ENCODE data around the gene GRIN1. TPM values are rescaled to one million over a fixed set of nuclear protein-coding genes. Genes with fewer than 3 reads are reported as not detected.
A peak's percentile ranks its signal among the peaks of the same experiment; 100 is the strongest.

The GRIN1 gene
- total and polyA plus RNA-seq, 2 of the 13 experiments (the other 11 are each of a cell fraction or from before 2014, with no cell fraction given), result 0.13 TPM; not detected in 1

DNA sequence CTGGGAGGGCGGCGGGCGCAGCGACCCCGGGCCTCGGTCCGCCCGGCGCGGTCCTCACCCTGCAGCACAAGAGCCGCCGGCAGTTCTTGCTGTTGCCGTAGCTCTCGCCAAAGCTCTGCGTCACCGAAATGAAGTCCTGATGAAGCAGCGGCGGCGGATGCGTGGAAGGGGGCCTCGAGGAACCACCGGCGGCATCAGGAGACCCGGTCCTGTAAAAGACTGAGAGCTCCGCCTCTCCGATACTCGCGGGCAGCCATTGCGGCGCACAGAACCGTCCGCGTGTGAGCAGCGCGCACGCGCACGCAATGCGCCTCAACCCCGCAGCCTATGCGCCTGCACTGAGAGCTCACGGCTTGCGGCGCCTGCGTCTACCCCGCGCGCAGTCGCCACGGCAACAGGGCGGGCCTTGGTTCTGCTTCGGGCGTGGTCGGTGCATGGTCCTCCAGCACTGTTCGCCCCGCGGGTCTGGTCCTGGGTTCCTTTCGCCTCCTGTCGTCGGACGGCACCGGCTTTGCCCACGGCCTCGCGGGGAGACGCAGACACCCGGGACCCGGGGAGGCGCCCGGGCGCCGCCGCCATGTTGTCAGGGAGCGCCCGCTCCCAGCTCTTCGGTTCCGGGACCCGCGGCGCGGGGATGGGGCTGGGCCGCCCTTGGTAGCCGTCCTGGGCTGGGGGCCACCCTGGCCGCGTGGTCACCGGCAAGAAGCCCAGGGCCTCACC, 9.3 kb upstream of the GRIN1 start (continued):
- TF ChIP-seq TARDBP (CRISPR knock-in tag; IDR thresholded peaks at IDR 0.05), result 0 out of 2 replicates have a peak, but pooled peaks have one; percentile 47
- TF ChIP-seq, protein P1, sequence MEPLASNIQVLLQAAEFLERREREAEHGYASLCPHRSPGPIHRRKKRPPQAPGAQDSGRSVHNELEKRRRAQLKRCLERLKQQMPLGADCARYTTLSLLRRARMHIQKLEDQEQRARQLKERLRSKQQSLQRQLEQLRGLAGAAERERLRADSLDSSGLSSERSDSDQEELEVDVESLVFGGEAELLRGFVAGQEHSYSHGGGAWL (CRISPR knock-in tag; IDR thresholded peaks at IDR 0.05), result peak; percentile 33; the same call in 1 of the 2 replicates
- 0 out of 2 replicates have a peak, but pooled peaks have one; percentile 60 for TF ChIP-seq SALL2 (CRISPR knock-in tag; IDR thresholded peaks at IDR 0.05)
- TF ChIP-seq, protein P2, sequence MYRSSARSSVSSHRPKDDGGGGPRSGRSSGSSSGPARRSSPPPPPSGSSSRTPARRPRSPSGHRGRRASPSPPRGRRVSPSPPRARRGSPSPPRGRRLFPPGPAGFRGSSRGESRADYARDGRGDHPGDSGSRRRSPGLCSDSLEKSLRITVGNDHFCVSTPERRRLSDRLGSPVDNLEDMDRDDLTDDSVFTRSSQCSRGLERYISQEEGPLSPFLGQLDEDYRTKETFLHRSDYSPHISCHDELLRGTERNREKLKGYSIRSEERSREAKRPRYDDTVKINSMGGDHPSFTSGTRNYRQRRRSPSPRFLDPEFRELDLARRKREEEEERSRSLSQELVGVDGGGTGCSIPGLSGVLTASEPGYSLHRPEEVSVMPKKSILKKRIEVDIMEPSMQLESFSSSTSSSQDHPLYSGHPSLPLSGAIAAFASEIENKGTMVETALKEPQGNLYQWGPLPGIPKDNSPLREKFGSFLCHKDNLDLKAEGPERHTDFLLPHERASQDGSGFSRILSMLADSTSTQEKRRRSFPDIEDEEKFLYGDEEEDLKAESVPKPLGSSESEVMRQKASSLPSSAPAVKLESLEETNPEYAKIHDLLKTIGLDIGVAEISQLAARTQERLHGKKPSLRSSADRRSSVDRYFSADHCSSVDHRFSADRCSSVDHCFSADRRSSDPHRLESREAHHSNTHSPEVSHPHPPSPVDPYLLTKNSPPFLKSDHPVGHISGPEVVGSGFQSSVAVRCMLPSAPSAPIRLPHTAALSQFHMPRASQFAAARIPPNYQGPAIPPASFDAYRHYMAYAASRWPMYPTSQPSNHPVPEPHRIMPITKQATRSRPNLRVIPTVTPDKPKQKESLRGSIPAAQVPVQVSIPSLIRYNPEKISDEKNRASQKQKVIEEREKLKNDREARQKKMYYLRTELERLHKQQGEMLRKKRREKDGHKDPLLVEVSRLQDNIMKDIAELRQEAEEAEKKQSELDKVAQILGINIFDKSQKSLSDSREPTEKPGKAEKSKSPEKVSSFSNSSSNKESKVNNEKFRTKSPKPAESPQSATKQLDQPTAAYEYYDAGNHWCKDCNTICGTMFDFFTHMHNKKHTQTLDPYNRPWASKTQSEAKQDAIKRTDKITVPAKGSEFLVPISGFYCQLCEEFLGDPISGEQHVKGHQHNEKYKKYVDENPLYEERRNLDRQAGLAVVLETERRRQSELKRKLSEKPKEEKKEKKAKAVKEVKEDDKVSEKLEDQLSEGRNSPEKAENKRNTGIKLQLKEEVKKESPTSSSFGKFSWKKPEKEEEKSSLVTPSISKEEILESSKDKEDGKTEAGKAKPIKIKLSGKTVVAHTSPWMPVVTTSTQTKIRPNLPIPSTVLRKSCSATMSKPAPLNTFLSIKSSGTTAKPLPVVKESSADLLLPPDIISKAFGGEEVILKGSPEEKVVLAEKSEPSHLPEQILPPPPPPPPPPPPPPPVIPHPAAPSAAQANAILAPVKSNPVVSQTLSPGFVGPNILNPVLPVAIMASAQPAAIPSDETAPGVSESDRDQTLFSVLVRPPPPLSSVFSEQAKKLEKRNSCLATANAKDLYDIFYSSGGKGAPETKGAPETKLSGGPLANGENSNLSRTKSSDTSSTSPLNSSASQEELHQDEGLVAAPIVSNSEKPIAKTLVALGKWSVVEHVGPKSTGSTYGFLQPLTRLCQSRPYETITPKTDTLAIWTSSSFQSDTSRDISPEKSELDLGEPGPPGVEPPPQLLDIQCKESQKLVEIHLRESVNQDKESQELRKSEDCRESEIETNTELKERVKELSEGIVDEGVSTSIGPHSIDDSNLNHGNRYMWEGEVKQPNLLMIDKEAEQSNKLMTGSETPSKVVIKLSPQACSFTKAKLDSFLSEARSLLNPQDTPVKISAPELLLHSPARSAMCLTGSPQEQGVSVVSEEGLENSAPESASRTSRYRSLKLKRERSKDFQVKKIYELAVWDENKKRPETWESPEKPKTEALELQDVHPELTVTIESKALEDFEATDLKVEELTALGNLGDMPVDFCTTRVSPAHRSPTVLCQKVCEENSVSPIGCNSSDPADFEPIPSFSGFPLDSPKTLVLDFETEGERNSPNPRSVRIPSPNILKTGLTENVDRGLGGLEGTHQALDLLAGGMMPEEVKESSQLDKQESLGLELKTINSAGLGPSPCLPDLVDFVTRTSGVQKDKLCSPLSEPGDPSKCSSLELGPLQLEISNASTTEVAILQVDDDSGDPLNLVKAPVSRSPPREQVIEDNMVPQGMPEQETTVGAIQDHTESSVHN (CRISPR knock-in tag; IDR thresholded peaks at IDR 0.05), result no peak
- TF ChIP-seq PRMT3 (CRISPR knock-in tag; IDR thresholded peaks at IDR 0.05; ENCODE audit: borderline replicate concordance, low read depth), result 0 out of 2 replicates have a peak, but pooled peaks have one; percentile 59
- TF ChIP-seq, protein P3, sequence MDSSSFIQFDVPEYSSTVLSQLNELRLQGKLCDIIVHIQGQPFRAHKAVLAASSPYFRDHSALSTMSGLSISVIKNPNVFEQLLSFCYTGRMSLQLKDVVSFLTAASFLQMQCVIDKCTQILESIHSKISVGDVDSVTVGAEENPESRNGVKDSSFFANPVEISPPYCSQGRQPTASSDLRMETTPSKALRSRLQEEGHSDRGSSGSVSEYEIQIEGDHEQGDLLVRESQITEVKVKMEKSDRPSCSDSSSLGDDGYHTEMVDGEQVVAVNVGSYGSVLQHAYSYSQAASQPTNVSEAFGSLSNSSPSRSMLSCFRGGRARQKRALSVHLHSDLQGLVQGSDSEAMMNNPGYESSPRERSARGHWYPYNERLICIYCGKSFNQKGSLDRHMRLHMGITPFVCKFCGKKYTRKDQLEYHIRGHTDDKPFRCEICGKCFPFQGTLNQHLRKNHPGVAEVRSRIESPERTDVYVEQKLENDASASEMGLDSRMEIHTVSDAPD (CRISPR knock-in tag; IDR thresholded peaks at IDR 0.05), result 0 out of 2 replicates have a peak, but pooled peaks have one; percentile 42
- peak; percentile 73 to 91 for TF ChIP-seq POLR2A (IDR thresholded peaks at IDR 0.05; ENCODE audit: insufficient read depth in 1 of 2, low read depth in 2 of 2, low read length in 2 of 2)
- TF ChIP-seq RAD21 (CRISPR knock-in tag; IDR thresholded peaks at IDR 0.05), result peak; percentile 39
- TF ChIP-seq, protein P4, sequence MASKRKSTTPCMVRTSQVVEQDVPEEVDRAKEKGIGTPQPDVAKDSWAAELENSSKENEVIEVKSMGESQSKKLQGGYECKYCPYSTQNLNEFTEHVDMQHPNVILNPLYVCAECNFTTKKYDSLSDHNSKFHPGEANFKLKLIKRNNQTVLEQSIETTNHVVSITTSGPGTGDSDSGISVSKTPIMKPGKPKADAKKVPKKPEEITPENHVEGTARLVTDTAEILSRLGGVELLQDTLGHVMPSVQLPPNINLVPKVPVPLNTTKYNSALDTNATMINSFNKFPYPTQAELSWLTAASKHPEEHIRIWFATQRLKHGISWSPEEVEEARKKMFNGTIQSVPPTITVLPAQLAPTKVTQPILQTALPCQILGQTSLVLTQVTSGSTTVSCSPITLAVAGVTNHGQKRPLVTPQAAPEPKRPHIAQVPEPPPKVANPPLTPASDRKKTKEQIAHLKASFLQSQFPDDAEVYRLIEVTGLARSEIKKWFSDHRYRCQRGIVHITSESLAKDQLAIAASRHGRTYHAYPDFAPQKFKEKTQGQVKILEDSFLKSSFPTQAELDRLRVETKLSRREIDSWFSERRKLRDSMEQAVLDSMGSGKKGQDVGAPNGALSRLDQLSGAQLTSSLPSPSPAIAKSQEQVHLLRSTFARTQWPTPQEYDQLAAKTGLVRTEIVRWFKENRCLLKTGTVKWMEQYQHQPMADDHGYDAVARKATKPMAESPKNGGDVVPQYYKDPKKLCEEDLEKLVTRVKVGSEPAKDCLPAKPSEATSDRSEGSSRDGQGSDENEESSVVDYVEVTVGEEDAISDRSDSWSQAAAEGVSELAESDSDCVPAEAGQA (IDR thresholded peaks at IDR 0.05; ENCODE audit: low read depth), result peak; percentile 73; the same call in 1 of the 2 replicates
- TF ChIP-seq, protein P4 (CRISPR knock-in tag; IDR thresholded peaks at IDR 0.05; ENCODE audit: borderline replicate concordance), result peak; percentile 83; the same call in 1 of the 2 replicates
- peak; percentile 72 for TF ChIP-seq PHF8 (CRISPR knock-in tag; IDR thresholded peaks at IDR 0.05)
- TF ChIP-seq NCOA2 (CRISPR knock-in tag; IDR thresholded peaks at IDR 0.05), result 0 out of 2 replicates have a peak, but pooled peaks have one; percentile 29

Measured in HepG2 (cell line).